Measurements from ENCODE around the gene CYB5RL.

DNA sequence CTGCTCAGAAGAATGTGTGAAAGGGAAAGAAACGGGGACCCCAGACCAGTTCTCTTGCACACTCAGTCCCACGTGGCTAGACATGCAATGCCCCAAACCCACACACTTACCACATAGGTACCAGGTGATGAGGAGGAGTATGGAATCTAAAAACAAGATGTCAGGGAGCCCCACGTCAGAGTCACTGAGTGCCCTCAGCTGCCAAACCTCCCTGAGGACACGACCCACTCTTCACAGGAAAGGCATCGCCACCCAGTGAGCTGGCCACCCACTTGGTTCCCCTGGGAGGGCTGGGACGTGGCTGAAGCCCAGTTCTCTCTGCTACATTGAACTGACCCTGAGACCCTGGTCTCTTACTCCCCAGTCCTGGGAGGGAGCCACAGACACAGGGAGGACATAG lies 41.5 kb upstream of the CYB5RL start:
- TF ChIP-seq, protein P1, sequence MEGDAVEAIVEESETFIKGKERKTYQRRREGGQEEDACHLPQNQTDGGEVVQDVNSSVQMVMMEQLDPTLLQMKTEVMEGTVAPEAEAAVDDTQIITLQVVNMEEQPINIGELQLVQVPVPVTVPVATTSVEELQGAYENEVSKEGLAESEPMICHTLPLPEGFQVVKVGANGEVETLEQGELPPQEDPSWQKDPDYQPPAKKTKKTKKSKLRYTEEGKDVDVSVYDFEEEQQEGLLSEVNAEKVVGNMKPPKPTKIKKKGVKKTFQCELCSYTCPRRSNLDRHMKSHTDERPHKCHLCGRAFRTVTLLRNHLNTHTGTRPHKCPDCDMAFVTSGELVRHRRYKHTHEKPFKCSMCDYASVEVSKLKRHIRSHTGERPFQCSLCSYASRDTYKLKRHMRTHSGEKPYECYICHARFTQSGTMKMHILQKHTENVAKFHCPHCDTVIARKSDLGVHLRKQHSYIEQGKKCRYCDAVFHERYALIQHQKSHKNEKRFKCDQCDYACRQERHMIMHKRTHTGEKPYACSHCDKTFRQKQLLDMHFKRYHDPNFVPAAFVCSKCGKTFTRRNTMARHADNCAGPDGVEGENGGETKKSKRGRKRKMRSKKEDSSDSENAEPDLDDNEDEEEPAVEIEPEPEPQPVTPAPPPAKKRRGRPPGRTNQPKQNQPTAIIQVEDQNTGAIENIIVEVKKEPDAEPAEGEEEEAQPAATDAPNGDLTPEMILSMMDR (IDR thresholded peaks at IDR 0.05) = no peak
- TF ChIP-seq EP300 (IDR thresholded peaks at IDR 0.05) = no peak
